A673 (cell line): ENCODE results near the gene ABCA9.

Experiments used
- EZH2 ChIP-seq: fragments of 200-600 bp; sonication (generic); IDR thresholded peaks from 2 replicates; pipeline ENCODE4 v1.6.1; 2017; ENCODE audit warnings: borderline replicate concordance, low read depth, mild to moderate bottlenecking, mixed read lengths, antibody characterized with exemption, low read length; ENCODE audit not compliant: poor library complexity, severe bottlenecking
- TF ChIP-seq, protein P1 (sequence below): fragments of 300-800, 200-600 bp; sonication (generic); conservative IDR thresholded peaks from 2 replicates; pipeline ENCODE4 v1.5.1; 2017; ENCODE audit warnings: low read depth, mild to moderate bottlenecking, antibody characterized with exemption, low read length, moderate library complexity, mixed read lengths

DNA sequence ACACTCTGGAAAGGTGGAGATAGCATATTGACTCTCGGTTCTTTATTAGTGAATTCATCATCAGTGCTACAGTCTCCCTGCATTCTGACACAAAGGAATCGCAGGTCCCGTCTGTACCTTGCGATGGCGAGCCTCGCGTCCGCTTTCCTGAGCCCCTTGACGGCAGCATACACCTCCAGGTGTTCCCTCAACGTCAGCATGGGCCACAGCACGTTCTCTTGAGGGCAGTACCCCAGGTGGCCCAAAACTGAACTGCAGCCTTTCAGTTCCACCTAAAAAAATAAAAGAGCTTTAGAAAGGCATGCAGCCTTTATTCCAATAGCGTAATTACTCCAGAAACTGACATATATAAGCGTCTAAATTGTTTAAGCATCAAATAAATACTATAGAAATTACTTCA lies 24.2 kb upstream of the ABCA9 start:
- TF ChIP-seq, protein P1, sequence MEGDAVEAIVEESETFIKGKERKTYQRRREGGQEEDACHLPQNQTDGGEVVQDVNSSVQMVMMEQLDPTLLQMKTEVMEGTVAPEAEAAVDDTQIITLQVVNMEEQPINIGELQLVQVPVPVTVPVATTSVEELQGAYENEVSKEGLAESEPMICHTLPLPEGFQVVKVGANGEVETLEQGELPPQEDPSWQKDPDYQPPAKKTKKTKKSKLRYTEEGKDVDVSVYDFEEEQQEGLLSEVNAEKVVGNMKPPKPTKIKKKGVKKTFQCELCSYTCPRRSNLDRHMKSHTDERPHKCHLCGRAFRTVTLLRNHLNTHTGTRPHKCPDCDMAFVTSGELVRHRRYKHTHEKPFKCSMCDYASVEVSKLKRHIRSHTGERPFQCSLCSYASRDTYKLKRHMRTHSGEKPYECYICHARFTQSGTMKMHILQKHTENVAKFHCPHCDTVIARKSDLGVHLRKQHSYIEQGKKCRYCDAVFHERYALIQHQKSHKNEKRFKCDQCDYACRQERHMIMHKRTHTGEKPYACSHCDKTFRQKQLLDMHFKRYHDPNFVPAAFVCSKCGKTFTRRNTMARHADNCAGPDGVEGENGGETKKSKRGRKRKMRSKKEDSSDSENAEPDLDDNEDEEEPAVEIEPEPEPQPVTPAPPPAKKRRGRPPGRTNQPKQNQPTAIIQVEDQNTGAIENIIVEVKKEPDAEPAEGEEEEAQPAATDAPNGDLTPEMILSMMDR = peak; percentile 33; the same call in 1 of the 2 replicates
- no peak for TF ChIP-seq EZH2
